GM21619 (cell line): ENCODE measurements around the gene MIER2.
"Not testable (repeated sequence)": the region's sequence is repeated elsewhere in the genome, so short reads cannot be mapped to it uniquely, and the experiment has no call there.

Source experiments
- ATAC-seq: cut with Tn5 transposase; IDR thresholded peaks from one replicate; pipeline ENCODE4 v1.9.1; 2021; ENCODE audit not compliant: unreplicated experiment

Gene MIER2

DNA sequence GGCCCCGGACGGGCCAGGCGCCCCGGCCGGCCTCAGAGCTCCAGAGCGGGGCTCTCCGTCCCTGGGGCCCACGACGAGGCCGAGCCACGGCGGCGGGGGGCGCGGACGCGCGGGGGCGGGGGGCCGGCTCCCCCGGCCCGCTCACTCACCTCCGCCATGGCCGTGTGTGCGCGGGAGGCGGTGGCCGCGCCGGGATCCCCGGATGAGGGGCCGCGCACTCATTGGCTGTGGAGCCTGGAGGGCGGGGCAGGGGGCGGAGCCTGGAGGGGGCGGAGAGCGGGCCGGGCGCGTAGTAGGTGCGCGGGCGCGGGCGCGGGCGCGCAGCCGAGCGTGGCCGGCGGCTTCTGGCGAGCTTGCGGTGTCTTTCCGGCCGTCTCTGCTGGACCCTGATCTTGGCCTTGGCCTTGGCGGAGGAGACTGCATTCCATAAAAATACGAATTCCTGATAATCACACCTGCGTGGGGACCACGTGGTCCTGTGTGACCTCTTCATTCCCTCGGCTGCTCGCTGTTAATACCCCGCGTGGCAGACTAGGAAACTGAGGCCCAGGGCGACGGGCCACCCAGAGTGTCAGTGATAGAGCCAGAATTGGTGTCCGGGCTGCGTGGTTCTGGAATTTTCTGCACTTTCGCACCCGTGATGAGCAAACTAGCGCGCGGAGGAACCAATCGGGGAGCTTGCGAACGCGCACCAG, at the start of gene MIER2:
Gene MIER2 (minus strand): TSS at position 172 of the 695 bp plus-strand sequence. CDS start 14 bp downstream, at position 158.
- peak; percentile 69 for ATAC-seq

GRCh38 chr19:393560-393959, 49.0 kb upstream of the MIER2 start:
- not testable (repeated sequence) for ATAC-seq

- ATAC-seq, result no peak
Observed at GRCh38 chr19:392375-392970, 47.9 kb upstream of the MIER2 start.

DNA sequence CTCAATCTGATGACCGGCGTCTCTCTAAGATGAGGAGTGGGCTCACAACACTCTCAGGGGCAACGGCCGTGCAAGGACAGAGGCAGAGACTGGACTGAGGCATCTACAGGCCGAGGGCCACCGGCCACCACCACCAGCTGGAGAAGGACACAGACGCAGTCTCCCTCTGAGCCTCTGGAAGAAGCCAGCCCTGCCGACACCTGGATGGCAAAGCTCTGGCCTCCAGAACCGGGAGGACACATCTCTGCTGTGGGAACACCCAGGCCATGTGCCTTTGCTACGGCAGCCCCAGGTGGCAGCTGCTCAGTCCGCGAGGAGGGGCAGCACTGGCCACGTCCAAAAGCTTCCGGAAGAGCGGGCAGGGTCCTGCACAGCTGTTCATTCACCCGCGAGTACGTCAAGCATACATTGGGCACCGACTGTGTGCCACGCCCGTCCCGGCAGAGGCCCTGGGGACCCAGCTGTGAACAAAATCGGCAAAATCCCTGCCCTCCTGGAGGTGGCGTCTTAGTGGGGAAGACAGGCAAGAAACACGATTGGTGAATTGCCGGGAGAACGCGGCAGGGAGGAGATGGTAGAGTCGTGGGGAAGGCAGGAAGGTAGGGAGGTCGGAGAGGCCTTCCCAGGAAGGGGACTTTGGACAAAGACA, 47.3 kb upstream of the MIER2 start:
- no peak for ATAC-seq

DNA sequence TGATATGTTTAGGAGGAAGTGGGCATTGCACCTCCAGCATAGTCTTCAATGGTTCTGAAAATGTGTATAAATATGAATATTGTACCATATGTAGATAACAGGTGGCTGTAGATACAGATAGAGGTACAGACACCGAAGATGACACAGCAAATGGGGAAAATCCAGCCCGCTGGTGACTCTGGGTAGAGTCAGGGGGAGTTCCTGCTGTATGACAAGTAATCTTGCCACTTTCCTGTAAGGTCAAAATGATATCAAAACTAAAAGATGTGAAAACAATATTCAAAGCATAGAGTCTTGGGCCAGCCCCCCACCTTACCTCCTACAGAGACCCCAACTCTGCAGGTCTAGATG, 46.6 kb upstream of the MIER2 start:
- no peak for ATAC-seq

GRCh38 chr19:390386-391206, 46.0 kb upstream of the MIER2 start:
- no peak for ATAC-seq

- no peak for ATAC-seq
Observed at GRCh38 chr19:389935-390289, 45.3 kb upstream of the MIER2 start.

DNA sequence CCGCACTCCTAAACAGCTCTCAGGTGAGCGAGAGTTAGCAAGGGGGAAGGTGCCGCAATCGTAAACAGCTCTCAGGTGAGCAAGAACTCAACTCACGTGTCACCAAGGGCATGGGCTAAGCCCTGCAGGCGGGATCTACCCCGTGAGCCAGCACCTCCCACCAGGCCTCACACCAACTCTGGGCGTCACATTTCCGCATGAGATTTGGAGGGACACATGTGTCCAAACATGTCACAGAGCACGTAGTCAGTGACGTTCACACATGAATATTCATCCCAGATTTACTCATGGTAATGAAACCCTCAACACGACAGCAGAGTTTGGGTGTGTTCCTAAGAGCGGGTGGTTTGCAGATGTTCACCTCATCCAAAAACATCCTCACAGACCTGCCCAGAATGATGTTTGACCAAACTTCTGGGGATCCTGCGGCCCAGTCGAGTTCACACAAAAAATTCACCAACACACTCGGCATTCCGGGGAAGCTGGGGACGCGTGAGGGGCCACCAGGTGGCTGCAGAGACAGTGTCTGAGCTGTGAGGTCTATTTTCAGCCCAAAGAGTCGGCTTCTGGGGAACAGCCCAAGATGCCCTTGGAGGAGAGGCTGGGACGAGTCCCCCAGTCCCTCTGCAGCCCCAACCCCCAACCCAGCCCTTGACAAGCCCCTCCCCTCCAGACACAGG, 44.8 kb upstream of the MIER2 start:
- ATAC-seq, result no peak

DNA sequence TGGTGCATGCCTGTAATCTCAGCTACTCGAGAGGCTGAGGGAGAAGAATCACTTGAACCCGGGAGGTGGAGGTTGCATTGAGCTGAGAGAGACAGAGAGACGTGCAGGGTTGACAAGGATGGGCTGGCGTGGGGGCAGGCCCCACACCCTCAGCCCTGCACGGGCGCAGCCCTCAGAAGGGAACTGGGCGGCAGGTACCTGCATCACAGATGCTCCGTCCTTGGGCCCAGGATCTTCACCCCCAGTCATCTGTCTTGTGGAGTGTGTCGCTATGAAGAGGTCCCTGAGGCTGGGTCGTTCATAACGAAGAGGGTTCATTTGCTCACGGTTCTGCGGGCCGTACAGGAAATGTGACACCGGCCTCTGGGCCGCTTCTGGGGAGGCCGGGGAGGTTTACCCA, 44.1 kb upstream of the MIER2 start:
- ATAC-seq, result no peak

GRCh38 chr19:387777-388176, 43.2 kb upstream of the MIER2 start:
- no peak for ATAC-seq

DNA sequence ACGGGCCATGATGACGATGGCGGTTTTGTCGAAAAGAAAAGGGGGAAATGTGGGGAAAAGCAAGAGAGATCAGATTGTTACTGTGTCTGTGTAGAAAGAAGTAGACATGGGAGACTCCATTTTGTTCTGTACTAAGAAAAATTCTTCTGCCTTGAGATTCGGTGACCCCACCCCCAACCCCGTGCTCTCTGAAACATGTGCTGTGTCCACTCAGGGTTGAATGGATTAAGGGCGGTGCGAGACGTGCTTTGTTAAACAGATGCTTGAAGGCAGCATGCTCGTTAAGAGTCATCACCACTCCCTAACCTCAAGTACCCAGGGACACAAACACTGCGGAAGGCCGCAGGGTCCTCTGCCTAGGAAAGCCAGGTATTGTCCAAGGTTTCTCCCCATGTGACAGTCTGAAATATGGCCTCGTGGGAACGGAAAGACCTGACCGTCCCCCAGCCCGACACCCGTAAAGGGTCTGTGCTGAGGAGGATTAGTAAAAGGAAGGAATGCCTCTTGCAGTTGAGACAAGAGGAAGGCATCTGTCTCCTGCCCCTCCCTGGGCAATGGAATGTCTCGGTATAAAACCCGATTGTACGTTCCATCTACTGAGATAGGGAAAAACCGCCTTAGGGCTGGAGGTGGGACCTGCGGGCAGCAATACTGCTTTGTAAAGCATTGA, 42.2 kb upstream of the MIER2 start:
- ATAC-seq, result not testable (repeated sequence)

GRCh38 chr19:386189-386588, 41.6 kb upstream of the MIER2 start:
- not testable (repeated sequence) for ATAC-seq

GRCh38 chr19:384799-385169, 40.2 kb upstream of the MIER2 start:
- ATAC-seq, result no peak

- no peak for ATAC-seq
Observed at GRCh38 chr19:383922-384798, 39.6 kb upstream of the MIER2 start.

- no peak for ATAC-seq
Observed at GRCh38 chr19:383040-383439, 38.4 kb upstream of the MIER2 start.

- peak; percentile 45 for ATAC-seq
Observed at GRCh38 chr19:382578-382977, 38.0 kb upstream of the MIER2 start.

DNA sequence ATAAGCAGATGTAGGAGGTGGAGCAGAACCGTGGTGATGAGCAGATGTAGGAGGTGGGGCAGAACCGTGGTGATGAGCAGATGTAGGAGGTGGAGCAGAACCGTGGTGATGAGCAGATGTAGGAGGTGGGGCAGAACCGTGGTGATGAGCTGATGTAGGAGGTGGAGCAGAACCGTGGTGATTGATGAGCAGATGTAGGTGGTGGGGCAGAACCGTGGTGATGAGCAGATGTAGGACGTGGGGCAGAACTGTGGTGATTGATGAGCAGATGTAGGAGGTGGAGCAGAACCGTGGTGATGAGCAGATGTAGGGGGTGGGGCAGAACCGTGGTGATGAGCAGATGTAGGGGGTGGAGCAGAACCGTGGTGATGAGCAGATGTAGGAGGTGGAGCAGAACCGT, 37.3 kb upstream of the MIER2 start:
- ATAC-seq, result not testable (repeated sequence)

DNA sequence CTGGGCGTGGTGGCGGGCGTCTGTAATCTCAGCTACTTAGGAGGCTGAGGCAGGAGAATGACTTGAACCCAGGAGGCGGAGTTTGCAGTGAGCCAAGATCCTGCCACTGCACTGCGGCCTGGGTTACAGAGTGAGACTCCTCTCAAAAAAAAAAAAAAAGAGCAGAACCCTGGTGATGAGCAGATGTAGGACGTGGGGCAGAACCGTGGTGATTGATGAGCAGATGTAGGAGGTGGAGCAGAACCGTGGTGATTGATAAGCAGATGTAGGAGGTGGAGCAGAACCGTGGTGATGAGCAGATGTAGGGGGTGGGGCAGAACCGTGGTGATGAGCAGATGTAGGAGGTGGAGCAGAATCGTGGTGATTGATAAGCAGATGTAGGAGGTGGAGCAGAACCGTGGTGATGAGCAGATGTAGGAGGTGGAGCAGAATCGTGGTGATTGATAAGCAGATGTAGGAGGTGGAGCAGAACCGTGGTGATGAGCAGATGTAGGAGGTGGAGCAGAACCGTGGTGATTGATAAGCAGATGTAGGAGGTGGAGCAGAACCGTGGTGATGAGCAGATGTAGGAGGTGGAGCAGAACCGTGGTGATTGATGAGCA, 36.1 kb upstream of the MIER2 start:
- ATAC-seq, result not testable (repeated sequence)

DNA sequence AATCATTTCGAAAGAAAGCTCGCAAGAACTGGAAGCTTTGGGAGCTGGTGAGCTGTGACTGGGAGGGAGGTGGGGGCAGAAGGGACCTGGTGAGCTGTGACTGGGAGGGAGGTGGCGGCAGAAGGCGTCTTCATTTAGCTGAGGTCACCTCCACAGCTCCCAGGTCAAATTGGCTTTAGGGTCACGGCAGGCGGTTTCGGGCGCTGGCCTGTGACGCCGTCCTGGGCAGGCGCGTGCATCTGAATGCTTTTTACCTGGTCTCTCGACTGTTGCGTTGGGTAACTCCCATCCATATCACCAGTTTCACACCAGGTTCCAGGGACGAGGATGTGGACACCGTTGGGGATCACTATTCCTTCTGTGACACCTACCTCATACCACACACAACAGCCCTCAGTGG, 35.2 kb upstream of the MIER2 start:
- no peak for ATAC-seq
